ENCODE results near the gene PDXDC1.
"Not testable (repeated sequence)": the region's sequence is repeated elsewhere in the genome, so short reads cannot be mapped to it uniquely, and the experiment has no call there.

PDXDC1 gene

DNA sequence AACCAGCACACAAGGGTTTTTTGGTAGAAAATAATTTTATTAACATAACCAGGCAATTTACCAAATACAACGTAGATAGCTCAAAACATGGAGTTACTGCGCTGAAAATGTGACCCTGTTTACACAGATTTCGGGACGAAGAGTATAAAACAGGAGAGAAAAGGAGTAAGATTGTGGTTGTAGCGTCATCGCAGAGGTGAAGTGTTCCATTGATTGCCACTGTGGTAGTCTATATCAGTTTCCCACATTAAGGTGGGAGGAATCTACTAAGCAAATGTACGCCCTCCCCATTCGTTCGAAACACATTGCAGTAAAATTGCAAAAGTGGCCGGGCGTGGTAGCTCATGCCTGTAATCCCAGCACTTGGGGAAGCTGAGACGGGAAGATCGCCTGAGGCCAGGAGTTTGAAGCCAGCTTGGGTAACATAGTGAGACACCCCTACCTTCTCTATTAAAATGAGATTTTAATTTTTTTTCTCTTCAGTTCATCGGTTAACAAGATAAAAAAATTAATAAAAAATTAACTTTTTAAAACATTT lies 972 bp upstream of the PDXDC1 start:
- DNase-seq: not testable (repeated sequence)

- DNase-seq: peak; percentile 28
Measured at GRCh38 chr16:14974331-14974655, 533 bp upstream of the PDXDC1 start.

DNA sequence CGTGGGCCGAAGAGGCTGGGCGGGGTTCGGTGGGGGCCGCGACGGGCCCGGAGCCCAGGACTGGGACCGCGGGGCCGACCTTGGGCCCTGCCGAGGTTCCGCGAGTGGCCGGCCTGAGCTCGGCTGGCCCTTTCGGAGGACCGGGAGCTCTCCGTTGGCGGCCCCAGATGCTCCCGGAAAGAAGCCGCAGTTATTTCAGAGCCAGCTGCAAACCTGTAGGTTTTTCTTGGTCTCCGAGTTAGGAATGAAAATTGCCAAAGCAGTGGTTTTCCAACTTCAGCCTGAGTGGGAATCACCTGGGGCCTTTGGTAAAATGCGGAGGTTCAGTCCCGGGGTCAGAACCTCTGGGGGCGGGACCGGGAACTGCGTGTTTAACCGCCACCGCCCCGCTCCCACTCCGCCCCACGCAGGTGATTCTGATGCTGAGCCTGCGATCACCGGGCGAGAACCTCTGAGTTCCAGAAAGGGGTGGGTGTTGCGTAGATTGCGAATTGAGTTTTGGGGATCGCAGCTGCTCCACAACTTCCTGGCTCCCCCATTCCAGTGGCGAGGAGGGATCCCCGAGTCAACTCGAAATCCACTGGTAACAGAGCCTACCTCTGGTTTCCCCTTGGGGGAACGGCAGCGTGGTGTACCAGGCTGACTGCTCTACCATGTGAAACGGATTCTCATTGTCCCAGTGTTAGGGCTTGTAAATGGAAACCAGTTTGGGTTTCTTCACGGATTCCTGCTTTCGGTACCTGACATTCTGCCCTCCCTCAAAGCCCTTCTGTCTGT lies 780 bp downstream of the PDXDC1 start:
- peak; percentile 7 for DNase-seq

DNA sequence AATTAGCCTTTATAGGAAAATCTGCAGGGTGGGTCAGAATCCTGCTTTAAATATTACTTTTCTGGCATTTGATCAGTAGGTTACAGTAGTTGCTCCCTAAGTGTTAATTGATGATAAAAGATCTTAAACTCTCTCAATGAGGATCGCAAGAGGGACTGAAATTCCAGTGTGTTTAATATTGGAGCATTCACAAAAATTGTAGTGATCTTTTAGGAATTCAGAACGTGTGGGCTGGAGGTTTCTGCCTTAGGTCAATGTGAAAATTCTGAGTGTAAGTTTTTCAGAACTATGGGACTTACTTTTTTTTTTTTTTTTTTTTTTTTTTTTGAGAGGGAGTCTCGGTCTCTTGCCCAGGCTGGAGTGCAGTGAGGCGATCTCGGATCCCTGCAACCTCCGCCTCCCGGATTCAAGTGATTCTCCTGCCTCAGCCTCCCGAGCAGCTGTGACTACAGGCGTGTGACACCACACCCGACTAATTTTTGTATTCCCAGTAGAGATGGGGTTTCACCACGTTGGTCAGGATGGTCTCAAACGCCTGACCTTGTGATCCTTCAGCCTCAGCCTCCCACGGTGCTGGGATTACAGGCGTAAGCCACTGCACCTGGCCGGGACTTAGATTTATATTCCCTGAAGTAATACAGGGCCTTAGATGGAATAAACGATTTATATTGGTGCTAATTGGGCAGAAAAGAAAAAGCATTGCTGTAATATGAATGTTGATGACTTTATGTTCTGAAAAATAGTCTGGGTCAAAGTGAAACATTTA lies 2.3 kb downstream of the PDXDC1 start:
- not testable (repeated sequence) for DNase-seq

- not testable (repeated sequence) for DNase-seq
Measured at GRCh38 chr16:14978281-14978680, 3.5 kb downstream of the PDXDC1 start.

- DNase-seq: not testable (repeated sequence)
Measured at GRCh38 chr16:14978908-14979307, 4.1 kb downstream of the PDXDC1 start.

DNA sequence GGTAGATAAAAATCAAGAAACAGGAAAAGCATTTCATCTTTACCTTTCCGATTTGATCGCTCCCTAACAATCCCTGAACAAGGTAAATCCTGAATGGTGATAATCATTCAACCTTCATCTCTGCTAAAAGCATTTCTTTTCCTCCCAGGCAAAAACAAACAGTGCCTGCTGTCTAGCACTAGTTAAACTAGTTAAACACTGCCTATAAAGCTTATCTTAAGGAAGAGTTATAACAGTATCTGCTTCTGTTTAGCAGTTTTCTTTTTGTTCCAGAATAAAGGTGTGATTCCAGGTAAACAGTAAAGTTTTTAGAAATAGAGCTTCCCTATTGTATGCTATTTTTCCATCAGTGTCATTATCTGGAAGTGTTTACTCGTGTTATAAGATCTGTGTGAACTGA lies 6.4 kb downstream of the PDXDC1 start:
- not testable (repeated sequence) for DNase-seq

- DNase-seq: not testable (repeated sequence)
Measured at GRCh38 chr16:14982521-14982920, 7.7 kb downstream of the PDXDC1 start.

DNA sequence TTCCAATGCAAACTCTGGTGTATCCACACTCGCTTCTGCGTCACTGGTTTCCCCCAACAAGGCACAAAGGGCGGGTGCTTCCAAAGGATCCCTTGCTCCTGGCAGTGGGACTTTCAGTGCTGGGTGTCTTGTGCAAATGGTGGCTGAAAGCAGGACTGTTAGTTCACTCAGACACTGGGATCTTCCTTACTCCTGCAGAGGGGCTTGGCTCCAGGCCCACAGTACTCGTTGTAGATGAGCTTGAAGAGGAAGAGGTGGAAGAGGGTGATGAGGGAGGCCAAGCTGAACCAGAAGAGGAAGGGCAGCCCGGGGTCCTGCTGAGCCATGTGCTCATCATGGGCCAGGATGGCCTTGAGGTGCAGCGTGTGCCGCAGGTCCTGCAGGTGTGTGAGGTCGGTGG lies 13.3 kb downstream of the PDXDC1 start:
- DNase-seq: not testable (repeated sequence)

GRCh38 chr16:14988661-14989191 lies 13.9 kb downstream of the PDXDC1 start:
- DNase-seq: not testable (repeated sequence)

- DNase-seq: not testable (repeated sequence)
Measured at GRCh38 chr16:14989291-14990281, 14.8 kb downstream of the PDXDC1 start.

DNA sequence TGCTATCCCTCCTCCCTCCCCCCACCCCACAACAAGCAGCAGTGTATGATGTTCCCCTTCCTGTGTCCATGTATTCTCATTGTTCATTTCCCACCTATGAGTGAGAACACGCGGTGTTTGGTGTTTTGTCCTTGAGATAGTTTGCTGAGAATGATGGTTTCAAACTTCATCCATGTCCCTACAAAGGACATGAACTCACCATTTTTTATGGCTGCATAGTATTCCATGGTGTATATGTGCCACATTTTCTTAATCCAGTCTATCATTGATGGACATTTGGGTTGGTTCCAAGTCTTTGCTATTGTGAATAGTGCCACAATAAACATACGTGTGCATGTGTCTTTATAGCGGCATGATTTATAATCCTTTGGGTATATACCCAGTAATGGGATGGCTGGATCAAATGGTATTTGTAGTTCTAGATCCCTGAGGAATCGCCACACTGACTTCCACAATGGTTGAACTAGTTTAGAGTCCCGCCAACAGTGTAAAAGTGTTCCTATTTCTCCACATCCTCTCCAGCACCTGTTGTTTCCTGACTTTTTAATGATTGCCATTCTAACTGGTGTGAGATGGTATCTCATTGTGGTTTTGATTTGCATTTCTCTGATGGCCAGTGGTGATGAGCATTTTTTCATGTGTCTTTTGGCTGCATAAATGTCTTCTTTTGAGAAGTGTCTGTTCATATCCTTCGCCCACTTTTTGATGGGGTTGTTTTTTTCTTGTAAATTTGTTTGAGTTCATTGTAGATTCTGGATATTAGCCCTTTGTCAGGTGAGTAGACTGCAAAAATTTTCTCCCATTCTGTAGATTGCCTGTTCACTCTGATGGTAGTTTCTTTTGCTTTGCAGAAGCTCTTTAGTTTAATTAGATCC lies 18.7 kb downstream of the PDXDC1 start:
- DNase-seq: not testable (repeated sequence)

- not testable (repeated sequence) for DNase-seq
Measured at GRCh38 chr16:14996702-14997101, 21.9 kb downstream of the PDXDC1 start.

- not testable (repeated sequence) for DNase-seq
Measured at GRCh38 chr16:14998300-14998699, 23.5 kb downstream of the PDXDC1 start.

- not testable (repeated sequence) for DNase-seq
Measured at GRCh38 chr16:14999845-15000244, 25.0 kb downstream of the PDXDC1 start.

DNA sequence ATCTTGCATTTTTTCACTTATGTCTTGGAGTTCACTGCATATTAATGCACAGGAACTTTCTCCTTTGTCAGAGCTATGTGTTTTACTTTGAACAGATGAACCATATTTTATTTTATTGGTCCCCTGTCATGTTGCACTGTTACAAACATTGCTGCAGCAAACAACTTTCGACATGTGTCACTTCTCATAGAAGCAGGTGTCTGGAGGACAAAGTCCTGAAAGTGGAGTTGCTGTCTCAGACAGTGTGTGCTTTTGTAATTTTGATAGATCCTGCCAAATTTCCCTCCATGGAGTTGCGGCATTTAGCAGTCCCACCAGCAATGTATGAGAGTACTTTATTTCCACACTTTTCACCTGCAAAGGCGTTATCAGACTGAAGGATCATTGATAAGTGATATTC lies 27.6 kb downstream of the PDXDC1 start:
- not testable (repeated sequence) for DNase-seq

DNA sequence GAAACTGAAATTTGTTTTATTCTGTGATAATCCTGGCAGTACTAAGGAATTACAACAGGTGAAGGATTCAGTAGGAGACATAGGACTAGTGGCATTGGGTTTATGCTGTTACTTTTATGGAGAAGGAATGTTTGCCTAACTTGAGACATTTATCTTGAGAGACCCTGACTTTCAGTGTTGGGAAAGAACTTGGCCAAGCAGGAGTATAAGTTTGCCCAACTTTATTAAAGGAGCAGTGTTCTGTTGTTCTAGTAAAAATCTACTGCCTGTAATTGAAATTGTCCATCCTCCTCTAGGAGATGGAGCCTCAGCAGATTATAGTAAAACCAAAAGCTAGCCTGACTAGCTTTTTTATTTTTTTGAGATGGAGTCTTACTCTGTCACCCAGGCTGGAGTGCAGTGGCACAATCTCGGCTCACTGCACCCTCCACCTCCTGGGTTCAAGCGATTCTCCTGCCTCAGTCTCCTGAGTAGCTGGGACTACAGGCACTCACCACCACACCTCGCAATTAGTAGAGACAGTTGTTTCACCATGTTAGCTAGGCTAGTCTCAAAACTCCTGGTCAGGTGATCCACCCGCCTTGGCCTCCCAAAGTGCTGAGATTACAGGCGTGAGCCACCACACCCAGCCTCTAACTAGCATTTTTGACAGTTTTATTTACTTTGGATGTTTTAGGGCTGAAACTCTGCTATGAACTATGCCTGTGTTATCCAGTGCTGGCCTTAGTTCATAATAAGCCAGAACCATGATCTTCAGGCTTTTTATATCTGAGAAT lies 30.7 kb downstream of the PDXDC1 start:
- DNase-seq: not testable (repeated sequence)

DNA sequence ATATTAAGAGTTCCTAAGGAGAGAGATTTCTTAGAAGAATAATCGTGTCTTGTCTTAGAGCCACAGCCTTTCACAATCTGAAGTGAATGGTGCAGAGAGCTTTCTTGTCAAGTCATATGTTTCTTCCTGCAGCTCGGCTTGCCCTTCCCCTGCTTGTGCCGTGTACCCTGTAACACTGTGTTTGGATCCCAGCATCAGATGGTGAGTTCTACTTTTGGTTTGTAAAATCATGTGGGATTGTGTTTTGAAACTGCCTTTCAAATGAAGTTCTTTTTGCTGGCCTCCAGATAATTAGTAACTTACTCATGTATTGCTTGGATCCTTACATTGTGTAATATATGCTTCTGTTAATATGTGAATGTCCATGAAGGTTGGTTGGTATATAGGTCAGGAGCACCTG lies 33.8 kb downstream of the PDXDC1 start:
- not testable (repeated sequence) for DNase-seq

DNA sequence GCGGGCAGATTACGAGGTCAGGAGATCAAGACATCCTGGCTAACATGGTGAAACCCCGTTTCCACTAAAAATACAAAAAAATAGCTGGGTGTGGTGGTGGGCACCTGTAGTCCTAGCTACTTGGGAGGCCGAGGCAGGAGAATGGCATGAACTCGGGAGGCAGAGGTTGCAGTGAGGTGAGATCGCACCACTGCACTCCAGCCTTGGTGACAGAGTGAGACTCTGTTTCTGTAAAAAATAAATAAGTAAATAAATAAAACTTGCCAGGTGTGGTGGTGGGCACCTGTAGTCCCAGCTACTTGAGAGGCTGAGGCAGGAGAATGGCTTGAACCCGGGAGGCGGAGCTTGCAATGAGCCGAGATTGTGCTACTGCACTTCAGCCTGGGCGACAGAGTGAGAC lies 38.1 kb downstream of the PDXDC1 start:
- not testable (repeated sequence) for DNase-seq

DNA sequence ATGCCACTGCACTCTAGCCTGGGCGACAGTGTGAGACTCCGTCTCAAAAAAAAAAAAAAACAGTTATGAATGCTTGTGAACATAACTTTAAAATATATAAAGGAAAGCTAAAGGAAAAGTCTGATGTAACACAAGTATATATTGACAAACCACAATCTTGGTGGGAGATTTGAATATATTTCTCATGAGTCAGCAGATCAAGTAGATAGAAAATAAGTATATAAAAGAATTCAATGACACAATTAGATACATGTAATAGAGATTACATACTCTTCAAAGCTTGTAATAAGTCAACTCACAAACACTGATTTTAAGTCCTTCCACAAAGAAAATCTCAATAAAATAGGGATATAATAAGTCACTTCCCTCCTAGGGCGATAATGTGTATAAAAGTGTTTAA lies 40.8 kb downstream of the PDXDC1 start:
- not testable (repeated sequence) for DNase-seq

Data from NCI-H226 (cell line).